ENCODE data around the gene NEAT1. TPM values are rescaled to one million over a fixed set of nuclear protein-coding genes. Genes with fewer than 3 reads are reported as not detected.

The NEAT1 gene
- total RNA-seq, 5 donors from 2014 or later (not counting 1 experiment from before 2014, with no cell fraction given): 368 to 1,017 (median 906) TPM

DNA sequence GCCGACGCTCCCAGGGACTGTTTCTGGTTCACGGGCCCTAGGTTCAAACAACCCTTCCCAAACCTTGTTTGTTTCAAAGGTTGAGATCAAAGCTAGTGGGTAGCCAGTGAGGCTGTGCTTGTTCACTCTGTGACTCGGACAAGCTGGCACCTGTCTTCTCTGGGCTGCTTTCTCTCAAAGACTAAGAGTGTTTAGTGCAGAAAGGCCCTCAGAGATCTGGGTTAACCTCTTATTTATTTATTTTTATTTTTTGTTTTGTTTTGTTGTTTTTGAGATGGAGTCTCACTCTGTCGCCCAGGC, 63.3 kb downstream of the NEAT1 start:
- ChIA-PET POLR2A (interaction anchor here in 1 of 2 donors (0.7 to 0.8 kb wide), 2 partner anchors 14 to 20 kb away, joined by 3 to 5 read pairs; no protein-coding TSS in a partner anchor), CTCF (no interaction called here)
- ATAC-seq (replicated peaks in 1 of 4) (no peak), DNase-seq (no peak)
- H3K27me3 Mint-ChIP-seq: no peaks in the 10 kb centered on the region
- Histone ChIP-seq H3K27me3 (replicated peaks in 1 of 2; ENCODE audit: control insufficient read depth in 2 of 2, extremely low read depth in 1 of 2, insufficient read depth in 2 of 2, low read length in 1 of 2) (peaks cover 0 to 18% of the 10 kb centered on the region in 2 experiments), H3K4me3 (ENCODE audit: control insufficient read depth in 1 of 2, extremely low read depth in 1 of 2, low read length in 1 of 2) (no peak overlapping the region), H3K9me3 (no peaks in the 10 kb centered on the region), H3K36me3 (ENCODE audit: control insufficient read depth in 2 of 2, extremely low read depth in 1 of 2, insufficient read depth in 1 of 2, low read length in 1 of 2) (no peaks in the 10 kb centered on the region), H3K27ac (ENCODE audit: low read length) (no peak overlapping the region), H3K4me1 (ENCODE audit: control insufficient read depth in 1 of 2, extremely low read depth in 1 of 2, insufficient read depth in 2 of 2, low read length in 2 of 2) (peaks cover 3 to 25% of the 10 kb centered on the region in 2 experiments)
- H3K4me1 Mint-ChIP-seq: peaks cover 14 to 29% (median 20%) of the 10 kb centered on the region in 3 donors
- no peaks in the 10 kb centered on the region for H3K36me3 Mint-ChIP-seq
- WGBS (ENCODE audit: insufficient coverage): 100% methylated on average over 1 of the region's 5 CpGs
- H3K4me3 Mint-ChIP-seq: no peak overlapping the region
- H3K27ac Mint-ChIP-seq: no peak overlapping the region
- H3K9me3 Mint-ChIP-seq: no peaks in the 10 kb centered on the region

DNA sequence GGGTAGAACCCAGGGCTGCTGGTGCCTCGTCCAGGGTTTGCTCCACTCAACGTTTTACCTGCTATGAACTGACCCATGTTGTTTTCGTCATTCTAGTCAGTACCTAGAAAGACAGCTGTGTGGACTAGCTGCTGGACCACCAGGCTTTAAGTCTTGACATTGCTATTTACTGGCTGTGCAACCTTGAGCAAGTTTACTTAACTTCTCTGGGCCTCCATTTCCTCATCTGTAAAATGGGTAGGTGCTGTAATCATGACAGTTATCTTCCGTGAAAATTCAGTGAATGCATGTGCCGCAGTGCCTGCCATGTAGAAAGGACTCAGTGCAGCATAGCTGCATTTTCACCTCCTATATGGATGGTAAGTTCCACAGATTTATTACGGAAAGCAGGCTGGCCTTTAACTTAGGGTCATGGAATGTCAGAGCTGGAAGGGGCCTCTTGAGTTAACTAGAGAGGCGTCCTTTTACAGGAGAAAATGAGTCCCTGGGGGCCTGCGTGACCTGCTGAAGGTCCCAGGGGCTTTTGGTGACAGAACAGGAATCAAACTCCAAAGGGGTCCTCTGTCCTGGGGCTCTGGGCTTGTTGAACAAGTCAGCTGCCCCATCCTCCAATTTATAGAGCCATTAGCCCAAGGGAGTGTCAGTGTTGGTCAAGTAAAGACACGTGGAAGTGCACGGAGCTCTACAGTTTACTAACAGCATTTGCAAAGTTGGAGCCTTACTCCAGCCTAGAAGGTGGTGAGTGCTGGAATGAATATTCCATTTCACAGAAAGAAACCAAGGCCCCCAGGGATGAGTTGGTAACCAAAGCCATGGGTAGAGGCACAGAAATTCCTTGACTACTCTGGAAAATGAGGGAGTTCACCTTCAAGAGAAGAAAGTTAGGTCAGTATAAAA, 64.2 kb downstream of the NEAT1 start:
- ATAC-seq (replicated peaks in 1 of 4) (no peak), DNase-seq (no peak)
- WGBS (ENCODE audit: insufficient coverage): 93% methylated on average over 8 of the region's 10 CpGs
- Histone ChIP-seq H3K4me3 (ENCODE audit: control insufficient read depth in 1 of 2, extremely low read depth in 1 of 2, low read length in 1 of 2) (no peak overlapping the region), H3K27ac (ENCODE audit: low read length) (no peak overlapping the region), H3K9me3 (no peaks in the 10 kb centered on the region), H3K4me1 (ENCODE audit: control insufficient read depth in 1 of 2, extremely low read depth in 1 of 2, insufficient read depth in 2 of 2, low read length in 2 of 2) (peaks cover 3 to 25% of the 10 kb centered on the region in 2 experiments), H3K36me3 (ENCODE audit: control insufficient read depth in 2 of 2, extremely low read depth in 1 of 2, insufficient read depth in 1 of 2, low read length in 1 of 2) (no peaks in the 10 kb centered on the region), H3K27me3 (replicated peaks in 1 of 2; ENCODE audit: control insufficient read depth in 2 of 2, extremely low read depth in 1 of 2, insufficient read depth in 2 of 2, low read length in 1 of 2) (peaks cover 0 to 18% of the 10 kb centered on the region in 2 experiments)
- Mint-ChIP-seq H3K36me3 (no peaks in the 10 kb centered on the region), H3K27me3 (no peaks in the 10 kb centered on the region), H3K9me3 (no peaks in the 10 kb centered on the region), H3K27ac (no peak overlapping the region), H3K4me1 (peaks cover 14 to 33% (median 23%) of the 10 kb centered on the region in 3 donors), H3K4me3 (peak overlapping the region in 1 of 3 donors; percentile 48)
- CTCF ChIA-PET: no interaction called here
- POLR2A ChIA-PET: interaction anchor here in 1 of 2 donors (1.3 kb wide), 1 partner anchor 12 kb away, joined by 11 read pairs; the partner anchor contains the start of gene MALAT1

DNA sequence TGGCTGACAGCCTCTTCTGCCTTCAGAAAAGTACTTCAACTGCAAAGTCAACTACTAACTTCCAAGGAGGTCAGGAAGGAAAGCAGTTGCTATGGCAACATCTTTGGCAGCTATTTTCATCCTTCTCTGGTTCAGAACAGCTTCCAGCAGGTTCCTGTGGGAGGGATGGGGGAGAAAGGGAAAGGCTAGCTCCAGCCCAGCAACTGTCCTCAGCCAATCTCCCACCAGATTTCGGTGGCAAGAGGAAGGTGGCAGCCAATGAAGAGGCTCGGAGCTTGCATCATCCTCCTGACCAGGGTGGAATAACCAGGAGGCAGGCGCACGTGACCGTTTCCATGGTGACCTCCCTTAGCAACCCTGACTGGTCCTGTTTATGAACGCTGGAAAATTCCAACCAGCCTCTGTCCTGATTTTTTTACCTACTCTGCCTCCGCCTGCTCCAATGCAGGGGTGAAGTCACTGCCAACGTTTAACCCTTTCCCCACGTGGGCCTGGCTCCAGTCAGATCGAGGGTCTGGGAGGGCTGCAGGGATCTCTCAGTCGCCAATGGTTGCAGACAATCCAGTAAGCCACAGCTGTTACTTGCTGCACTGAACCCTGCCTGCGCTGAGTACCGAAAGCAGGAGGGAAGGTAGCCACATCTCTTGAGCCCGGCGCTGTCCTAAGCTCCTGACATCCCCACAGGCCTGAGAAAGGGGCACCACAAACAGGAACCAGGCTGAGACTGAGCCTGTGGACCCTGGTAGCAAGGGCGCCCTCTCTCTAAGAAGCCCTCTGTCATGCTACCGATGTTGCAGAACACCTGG, 65.1 kb downstream of the NEAT1 start:
- no peaks in the 10 kb centered on the region for H3K27me3 Mint-ChIP-seq
- H3K27ac ChIP-seq (ENCODE audit: low read length): no peak overlapping the region
- H3K4me3 ChIP-seq (ENCODE audit: control insufficient read depth in 1 of 2, extremely low read depth in 1 of 2, low read length in 1 of 2): no peak overlapping the region
- 60% methylated on average over 15 of the region's 17 CpGs for WGBS (ENCODE audit: insufficient coverage)
- peaks cover 0 to 18% of the 10 kb centered on the region in 2 experiments for H3K27me3 ChIP-seq (replicated peaks in 1 of 2; ENCODE audit: control insufficient read depth in 2 of 2, extremely low read depth in 1 of 2, insufficient read depth in 2 of 2, low read length in 1 of 2)
- peak in 3 of 4 experiments; percentile 20 to 74 (median 21) for ATAC-seq (replicated peaks in 1 of 4)
- no peaks in the 10 kb centered on the region for H3K36me3 ChIP-seq (ENCODE audit: control insufficient read depth in 2 of 2, extremely low read depth in 1 of 2, insufficient read depth in 1 of 2, low read length in 1 of 2)
- DNase-seq: peak in 2 of 35 experiments; percentile 17 to 33
- H3K4me1 Mint-ChIP-seq: peaks cover 17 to 39% (median 29%) of the 10 kb centered on the region in 3 donors
- peaks cover 3 to 25% of the 10 kb centered on the region in 2 experiments for H3K4me1 ChIP-seq (ENCODE audit: control insufficient read depth in 1 of 2, extremely low read depth in 1 of 2, insufficient read depth in 2 of 2, low read length in 2 of 2)
- ChIA-PET POLR2A (interaction anchor here in 1 of 2 donors (0.6 to 1.3 kb wide), 2 partner anchors 11 to 574 kb away, joined by 3 to 11 read pairs; partner anchors contain the start of gene MALAT1), CTCF (no interaction called here)
- peak overlapping the region in 1 of 3 donors; percentile 48 for H3K4me3 Mint-ChIP-seq
- H3K27ac Mint-ChIP-seq: no peak overlapping the region
- H3K36me3 Mint-ChIP-seq: no peaks in the 10 kb centered on the region
- H3K9me3 ChIP-seq: no peaks in the 10 kb centered on the region
- no peaks in the 10 kb centered on the region for H3K9me3 Mint-ChIP-seq

DNA sequence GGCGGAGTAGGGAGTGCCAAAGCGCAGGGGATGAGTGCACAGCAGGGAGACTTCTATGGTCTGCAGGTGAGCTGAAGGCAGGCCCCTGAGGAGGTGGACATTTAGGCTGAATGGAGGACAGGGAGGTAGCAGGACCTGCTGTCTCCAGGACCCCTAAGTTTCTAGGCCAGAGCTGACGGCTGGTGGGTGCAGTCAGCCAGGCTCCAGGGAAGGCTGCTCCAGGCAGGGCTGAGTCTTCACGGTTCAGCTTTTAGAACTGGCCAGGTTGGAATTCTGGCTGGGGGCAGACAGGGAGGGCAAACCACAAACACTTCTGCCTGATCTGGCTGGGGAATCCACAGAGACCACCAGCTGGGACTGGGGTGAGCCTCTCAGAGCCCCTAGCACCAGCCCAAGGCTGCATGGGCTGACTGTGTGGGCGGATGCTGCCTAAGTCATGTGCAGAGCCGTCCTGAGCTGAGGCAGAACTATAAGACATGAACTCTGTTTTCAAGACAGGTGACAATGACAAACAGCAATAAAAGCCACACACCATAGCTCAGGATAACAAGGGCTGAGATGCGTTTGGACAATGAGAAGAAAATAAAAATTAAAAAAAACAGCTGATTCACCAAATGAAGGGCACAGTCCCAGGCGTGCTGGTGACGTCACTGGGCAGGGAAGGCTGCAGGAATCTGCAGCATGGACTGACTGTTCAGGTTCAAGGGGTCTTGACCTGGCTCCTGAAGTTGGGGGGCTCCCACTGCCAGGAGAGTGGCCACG, 65.9 kb downstream of the NEAT1 start:
- no peak overlapping the region for H3K27ac ChIP-seq (ENCODE audit: low read length)
- Mint-ChIP-seq H3K4me3 (peak overlapping the region in 1 of 3 donors; percentile 48), H3K27ac (no peak overlapping the region)

DNA sequence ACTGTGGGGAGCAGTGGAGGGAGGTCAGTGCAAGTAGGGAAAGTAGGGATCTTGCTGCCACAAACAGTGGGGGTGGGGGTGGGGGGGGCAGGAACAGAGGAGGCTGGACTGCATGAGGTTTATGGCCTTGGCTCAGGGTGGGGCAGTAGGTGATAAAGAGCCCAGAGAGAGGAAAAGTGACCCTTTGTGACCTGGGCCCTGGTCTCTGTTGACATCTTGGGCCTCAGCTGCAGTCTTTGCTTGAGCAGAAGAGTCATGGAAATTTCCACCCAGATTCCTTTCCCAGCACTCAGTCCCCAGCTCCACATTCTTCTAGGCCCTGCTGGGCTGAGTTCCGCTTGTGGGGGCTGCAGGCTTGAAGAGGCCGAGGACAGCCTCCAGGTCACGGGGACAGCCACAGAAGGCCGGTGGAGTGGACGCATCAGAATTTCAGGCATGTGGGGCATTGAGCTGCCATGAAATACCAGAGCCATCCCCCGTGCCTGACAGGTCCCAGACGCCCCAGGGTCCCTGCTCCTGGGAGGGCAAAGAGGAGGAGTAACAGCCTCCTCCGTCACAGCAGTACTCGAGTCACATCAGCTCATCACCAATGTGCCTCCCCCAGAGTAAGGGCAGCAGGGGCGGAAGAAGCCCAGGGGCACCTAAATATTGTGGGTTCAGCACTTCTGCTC, 66.6 kb downstream of the NEAT1 start:
- ATAC-seq (replicated peaks in 1 of 4): no peak
- no peak overlapping the region for H3K27ac Mint-ChIP-seq
- DNase-seq: no peak
- H3K9me3 Mint-ChIP-seq: no peaks in the 10 kb centered on the region
- Histone ChIP-seq H3K4me1 (ENCODE audit: control insufficient read depth in 1 of 2, extremely low read depth in 1 of 2, insufficient read depth in 2 of 2, low read length in 2 of 2) (peaks cover 4 to 27% of the 10 kb centered on the region in 2 experiments), H3K27ac (ENCODE audit: low read length) (no peak overlapping the region), H3K27me3 (replicated peaks in 1 of 2; ENCODE audit: control insufficient read depth in 2 of 2, extremely low read depth in 1 of 2, insufficient read depth in 2 of 2, low read length in 1 of 2) (peaks cover 0 to 18% of the 10 kb centered on the region in 2 experiments), H3K36me3 (ENCODE audit: control insufficient read depth in 2 of 2, extremely low read depth in 1 of 2, insufficient read depth in 1 of 2, low read length in 1 of 2) (no peaks in the 10 kb centered on the region), H3K4me3 (ENCODE audit: control insufficient read depth in 1 of 2, extremely low read depth in 1 of 2, low read length in 1 of 2) (no peak overlapping the region), H3K9me3 (no peaks in the 10 kb centered on the region)
- no peaks in the 10 kb centered on the region for H3K36me3 Mint-ChIP-seq
- no peaks in the 10 kb centered on the region for H3K27me3 Mint-ChIP-seq
- CTCF ChIA-PET: no interaction called here
- H3K4me1 Mint-ChIP-seq: peaks cover 17 to 39% (median 33%) of the 10 kb centered on the region in 3 donors
- POLR2A ChIA-PET: interaction anchor here in 1 of 2 donors (1.0 kb wide), 1 partner anchor 10 kb away, joined by 4 read pairs; the partner anchor contains the start of gene MALAT1
- H3K4me3 Mint-ChIP-seq: no peak overlapping the region
- WGBS (ENCODE audit: insufficient coverage): 94% methylated on average over 7 of the region's 10 CpGs

More for the DNA sequence above, 65.9 kb downstream of the NEAT1 start:
- 83% methylated on average over 8 of the region's 10 CpGs for WGBS (ENCODE audit: insufficient coverage)
- CTCF ChIA-PET: no interaction called here
- Histone ChIP-seq H3K36me3 (ENCODE audit: control insufficient read depth in 2 of 2, extremely low read depth in 1 of 2, insufficient read depth in 1 of 2, low read length in 1 of 2) (no peaks in the 10 kb centered on the region), H3K9me3 (no peaks in the 10 kb centered on the region), H3K4me1 (ENCODE audit: control insufficient read depth in 1 of 2, extremely low read depth in 1 of 2, insufficient read depth in 2 of 2, low read length in 2 of 2) (peaks cover 3 to 25% of the 10 kb centered on the region in 2 experiments), H3K27me3 (replicated peaks in 1 of 2; ENCODE audit: control insufficient read depth in 2 of 2, extremely low read depth in 1 of 2, insufficient read depth in 2 of 2, low read length in 1 of 2) (peaks cover 0 to 18% of the 10 kb centered on the region in 2 experiments), H3K4me3 (ENCODE audit: control insufficient read depth in 1 of 2, extremely low read depth in 1 of 2, low read length in 1 of 2) (no peak overlapping the region)
- Mint-ChIP-seq H3K4me1 (peaks cover 17 to 39% (median 33%) of the 10 kb centered on the region in 3 donors), H3K36me3 (no peaks in the 10 kb centered on the region), H3K9me3 (no peaks in the 10 kb centered on the region), H3K27me3 (no peaks in the 10 kb centered on the region)
- ATAC-seq (replicated peaks in 1 of 4) (peak; percentile 49 to 60 (median 58)), DNase-seq (no peak)
- POLR2A ChIA-PET: interaction anchor here (0.6 to 1.0 kb wide), 3 partner anchors 11 to 573 kb away, joined by 3 to 4 read pairs (median 4); partner anchors contain the start of gene MALAT1 (in 1 of the 2)
